AML-193 (cell line): ENCODE measurements around the gene VIPR2.
"Not testable (repeated sequence)": the region's sequence is repeated elsewhere in the genome, so short reads cannot be mapped to it uniquely, and the experiment has no call there.

ENCODE experiments used
- DNase-seq, 2 experiments: peaks; one replicate each; lab custom pipeline; 2025; lab: John Stamatoyannopoulos, UW

Gene VIPR2

GRCh38 chr7:159104188-159104920 is 40.3 kb downstream of the VIPR2 start:
- no peak for DNase-seq

DNA sequence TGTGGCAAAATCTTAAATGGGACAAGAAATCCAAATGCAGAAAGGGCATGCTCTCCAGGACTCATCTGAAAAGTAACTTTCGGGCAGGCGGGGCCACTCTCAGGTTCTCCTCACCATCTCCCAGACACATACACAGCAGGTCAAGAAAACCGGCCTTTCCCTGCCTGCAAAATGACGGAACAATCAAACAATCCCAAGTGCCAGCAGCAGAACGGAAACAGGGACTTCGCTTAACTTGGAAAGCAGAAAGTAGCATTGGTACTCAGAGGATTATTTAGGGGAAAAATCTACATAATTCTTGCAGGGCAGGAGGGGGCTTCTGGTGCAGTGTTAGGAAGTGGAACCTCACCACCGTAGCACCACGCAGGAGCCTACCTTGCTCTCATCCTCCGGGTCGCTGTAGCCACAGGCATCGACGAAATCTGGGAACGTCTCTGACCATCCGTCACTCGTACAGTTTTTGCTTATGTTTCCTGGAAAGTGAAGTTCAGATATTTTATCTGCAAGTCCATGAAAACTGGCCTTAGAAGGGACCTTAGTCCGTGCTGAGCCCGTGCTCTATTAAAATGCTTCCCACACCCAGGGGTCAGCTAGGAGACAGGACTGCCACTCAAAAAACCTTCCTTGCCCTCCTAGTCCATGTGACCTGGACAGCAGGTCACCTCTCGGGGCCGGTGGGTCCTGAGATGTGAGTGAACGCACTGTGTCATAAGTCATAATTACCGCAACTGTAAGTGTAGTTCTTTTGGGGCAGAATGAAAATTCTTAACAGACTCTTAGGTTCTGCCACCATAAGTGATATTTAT is 41.1 kb downstream of the VIPR2 start:
- no peak for DNase-seq

GRCh38 chr7:159102681-159103381 is 41.8 kb downstream of the VIPR2 start:
- DNase-seq = no peak

- not testable (repeated sequence) for DNase-seq
Observed at GRCh38 chr7:159101661-159102091, 43.0 kb downstream of the VIPR2 start.

- DNase-seq = not testable (repeated sequence)
Observed at GRCh38 chr7:159101083-159101395, 43.6 kb downstream of the VIPR2 start.

GRCh38 chr7:159100281-159101082 is 44.2 kb downstream of the VIPR2 start:
- DNase-seq = not testable (repeated sequence)

GRCh38 chr7:159099711-159100231 is 44.9 kb downstream of the VIPR2 start:
- DNase-seq = no peak

DNA sequence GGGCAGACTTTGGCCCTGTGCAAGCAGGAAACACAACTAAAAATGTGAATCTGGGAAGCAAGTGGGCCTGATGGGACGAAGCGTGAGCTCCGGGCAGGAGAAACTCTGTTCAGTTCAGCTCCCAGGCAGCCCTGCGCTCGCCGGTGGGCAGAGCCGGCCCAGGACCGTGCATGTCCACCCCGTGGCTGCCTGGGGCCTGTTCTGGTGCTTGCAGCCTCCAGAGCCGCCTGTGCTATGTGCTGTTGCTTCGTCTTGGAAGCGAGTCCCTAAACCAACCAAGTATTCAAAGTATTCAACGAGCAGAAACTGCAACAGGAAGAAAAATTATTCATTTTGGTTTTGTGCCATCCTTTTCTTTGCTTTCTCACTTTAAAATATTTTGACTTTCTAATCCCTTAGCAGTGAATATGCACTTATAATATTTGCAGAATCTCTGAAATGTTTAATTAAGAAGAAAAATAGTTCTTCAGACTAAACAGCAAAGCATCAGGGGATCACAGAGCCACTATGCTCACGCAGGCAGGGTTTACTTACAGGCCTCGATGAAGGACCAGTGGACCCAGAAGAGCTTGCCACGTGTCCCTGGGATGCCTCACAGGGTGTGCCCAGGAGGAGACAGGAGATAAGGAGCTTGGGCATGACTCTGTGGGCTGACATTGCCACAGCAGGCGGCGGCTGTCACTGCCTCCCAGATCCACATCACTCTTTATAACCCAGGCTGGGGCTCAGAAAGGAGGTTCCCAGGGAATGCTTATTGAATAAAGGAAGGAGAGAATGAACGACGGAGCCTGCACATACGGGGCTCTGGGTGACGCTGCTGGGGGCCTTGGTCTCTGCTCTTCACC is 45.6 kb downstream of the VIPR2 start:
- no peak for DNase-seq

DNA sequence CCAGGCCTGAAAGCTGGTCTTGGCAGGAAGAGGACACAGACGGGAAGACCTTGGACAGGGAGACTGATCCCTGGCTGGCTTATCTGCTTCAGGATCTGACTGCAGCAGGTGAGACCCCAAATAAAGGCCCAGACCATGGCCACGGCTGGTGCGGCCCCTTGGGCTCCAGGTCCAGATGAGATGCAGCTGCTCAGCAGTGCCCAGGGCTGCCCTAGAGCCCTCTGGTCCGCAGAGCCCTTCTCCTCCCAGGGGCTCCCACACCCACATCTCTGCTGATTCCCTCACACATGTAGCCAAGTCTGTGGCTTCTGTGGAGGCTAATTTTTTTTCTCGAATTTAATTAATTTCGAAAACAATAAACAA is 46.3 kb downstream of the VIPR2 start:
- no peak for DNase-seq

DNA sequence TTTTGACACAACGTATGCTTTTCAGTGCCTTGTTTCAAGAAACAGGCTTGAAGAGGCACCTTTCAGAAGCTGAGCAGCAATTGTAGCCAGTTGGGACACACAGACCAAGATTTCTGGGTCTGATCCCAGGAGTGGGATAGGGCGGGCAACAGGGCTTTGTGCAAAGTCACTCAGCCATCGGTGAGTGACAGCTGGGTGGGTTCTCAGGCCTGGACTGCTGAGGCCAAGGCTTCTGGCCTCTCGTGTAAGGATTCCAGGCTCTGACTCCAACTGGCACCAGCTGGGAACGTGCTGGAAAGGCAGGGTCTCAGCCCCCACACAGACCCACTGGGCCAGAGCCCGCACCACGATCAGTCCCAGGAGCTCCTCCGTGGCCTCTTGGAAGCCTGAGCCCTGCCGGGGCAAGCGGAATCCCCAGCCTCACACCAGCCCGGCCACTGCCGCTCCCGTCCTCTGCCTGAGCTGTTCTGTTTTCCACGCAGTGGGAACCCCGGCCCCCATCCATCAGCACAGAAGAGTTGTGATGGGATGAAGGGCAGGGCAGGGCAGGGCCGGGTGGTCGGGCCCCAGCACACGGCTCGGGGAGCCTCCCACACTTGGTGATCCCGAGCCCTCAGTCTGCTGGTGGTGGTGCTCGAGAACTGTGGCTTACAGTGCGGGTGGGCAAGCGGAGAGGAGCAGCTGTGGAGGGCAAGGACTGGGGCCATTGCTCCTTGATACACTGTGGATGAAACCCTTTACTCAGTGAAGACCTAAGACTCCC is 46.8 kb downstream of the VIPR2 start:
- no peak for DNase-seq

- DNase-seq = no peak
Observed at GRCh38 chr7:159096736-159097581, 47.7 kb downstream of the VIPR2 start.

- no peak for DNase-seq
Observed at GRCh38 chr7:159095979-159096411, 48.7 kb downstream of the VIPR2 start.

DNA sequence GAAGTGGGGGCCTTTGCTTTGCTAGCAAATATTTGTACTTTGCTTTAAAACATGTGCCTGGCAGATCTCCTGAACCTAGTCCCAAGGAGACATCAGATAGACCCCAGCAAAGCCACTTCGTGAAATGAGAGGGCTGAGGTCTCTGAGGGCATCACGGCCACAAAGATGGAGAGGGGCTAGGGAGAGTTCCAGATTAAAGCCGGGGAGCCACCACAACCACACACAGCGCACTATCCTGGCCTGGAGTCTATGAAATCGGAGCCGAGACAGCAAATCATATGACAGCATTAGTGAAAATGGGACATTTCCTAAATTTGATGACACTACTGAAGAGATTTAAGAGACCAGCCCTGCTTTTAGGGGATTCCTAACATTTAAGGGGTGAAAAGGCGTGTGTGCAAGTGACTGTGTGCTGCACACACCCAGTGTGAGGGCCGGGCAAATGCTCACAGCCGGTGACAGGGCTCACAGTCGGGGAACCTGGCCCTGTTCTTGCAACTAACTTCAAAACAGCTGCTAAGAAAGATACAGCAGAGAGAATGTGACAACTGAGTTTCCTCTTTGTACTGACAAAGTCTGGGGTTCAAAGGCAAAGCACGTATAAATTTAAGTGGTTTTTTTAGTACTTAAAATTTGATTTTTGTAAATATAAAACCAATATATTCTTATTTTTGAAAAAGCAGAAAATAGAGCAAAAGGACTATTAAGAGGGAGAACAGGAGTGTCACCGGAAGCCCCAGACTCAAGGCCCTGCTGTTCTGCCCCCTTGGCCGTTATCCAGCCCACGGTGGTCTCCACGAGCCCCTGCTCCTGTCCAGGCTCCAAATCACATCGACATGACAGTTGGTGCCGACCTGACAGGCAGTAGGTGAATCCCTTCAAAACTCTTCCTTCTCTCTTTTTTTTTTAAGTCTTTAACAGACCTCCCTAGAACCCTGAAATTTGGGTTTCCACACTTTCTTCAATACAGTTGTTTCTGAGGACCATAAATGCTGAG is 49.5 kb downstream of the VIPR2 start:
- DNase-seq = no peak

DNA sequence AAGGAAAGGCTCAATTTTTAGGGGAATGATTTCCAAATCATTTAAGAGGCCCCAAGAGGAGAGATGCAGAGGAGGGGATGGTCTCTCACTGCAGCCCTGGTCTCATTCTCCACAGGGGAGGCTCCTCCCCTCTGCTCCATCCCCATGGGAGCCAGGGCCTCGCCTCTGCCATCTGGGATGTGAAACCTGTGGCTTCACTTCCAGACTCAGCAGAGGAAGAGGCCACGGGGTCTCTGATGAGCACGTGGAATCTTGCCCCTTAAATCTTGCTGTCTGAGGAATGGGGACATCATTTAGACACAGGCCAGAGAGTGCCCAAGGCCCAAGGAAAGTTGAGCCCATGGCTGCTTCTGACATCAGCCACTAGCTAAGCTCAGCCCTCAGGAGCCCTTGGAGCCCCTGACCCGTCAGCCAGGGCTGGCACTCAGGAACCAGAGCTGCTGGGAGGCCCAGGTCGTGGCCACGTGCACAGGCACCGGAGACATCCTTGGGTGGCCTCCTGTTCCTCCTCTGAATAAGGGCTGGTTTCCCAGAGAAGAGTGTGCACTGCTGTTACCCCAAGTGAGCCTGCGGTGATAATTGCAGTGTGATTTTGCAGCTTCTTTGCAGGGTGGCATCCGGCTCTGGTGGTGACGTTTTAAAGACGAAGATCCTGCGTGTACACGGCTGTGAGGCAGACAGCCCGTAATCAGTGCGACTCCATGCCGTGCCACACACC is 50.5 kb downstream of the VIPR2 start:
- DNase-seq = no peak

DNA sequence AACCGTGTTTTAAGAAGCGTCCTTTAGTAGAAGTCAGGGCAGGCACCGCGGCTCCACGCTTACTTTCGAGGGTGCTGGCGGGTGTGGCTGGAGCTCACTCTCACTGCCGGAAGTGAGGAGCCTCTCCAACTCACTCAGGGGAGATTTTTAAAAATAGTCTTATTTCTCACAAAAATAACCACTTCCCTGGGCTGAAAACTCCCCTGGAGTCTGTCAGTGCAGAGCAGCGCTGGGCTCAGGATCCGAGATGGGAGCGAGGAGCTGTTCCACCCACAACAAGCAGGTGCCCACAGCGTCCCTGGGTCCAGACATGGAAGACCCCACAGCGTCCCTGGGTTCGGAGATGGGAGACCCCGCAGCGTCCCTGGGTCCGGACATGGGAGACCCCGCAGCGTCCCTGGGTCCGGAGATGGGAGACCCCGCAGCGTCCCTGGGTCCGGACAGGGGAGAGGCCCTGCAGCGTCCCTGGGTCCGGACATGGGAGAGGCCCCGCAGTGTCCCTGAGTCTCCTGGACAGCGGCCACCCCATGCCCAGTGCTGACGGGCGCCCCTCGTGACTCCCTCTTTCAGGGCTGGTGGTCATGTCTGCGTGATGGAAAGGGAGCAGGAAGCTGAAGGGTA is 51.2 kb downstream of the VIPR2 start:
- DNase-seq = no peak

DNA sequence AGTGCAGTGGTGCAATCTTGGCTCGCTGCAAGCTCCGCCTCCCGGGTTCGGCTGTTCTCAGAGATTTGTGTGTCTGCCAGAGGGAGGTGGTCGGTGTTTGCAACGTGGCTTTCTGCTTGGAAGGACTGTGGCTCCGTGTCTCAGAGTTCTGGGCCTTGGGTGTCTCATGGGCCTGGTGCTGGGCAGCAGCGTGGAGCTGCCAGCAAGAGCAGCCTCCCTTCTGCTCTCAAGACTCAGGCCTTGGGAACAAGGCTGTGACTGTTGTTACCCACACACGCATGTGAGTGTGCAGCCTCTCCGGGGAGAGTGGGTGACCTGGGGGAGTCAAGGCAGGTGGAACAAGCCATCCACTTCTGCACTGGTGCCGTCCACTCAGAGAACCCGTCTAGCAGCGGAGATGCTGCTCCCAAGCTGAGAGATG is 52.0 kb downstream of the VIPR2 start:
- no peak for DNase-seq
